HepG2 (cell line): ENCODE measurements around the gene TBX19. TPM values are rescaled to one million over a fixed set of nuclear protein-coding genes. Genes with fewer than 3 reads are reported as not detected.

Source experiments
- ATAC-seq: fragments of 200-7000 bp; cut with Tn5 transposase; 3 replicates; pipeline ENCODE4 v1.9.1; 2020; ENCODE audit warnings: mild to moderate bottlenecking, moderate library complexity
- BruUV-seq: library from RNA; stranded (reverse); fragments of 400-500 nt; replicated peaks from 2 replicates; lab custom pipeline; 2021; lab: Mats Ljungman, UMichigan
- CTCF ChIA-PET: fragments of 300-600 bp; formaldehyde crosslinking; extraction: SDS; loops from one replicate; lab custom pipeline; 2021; ENCODE audit warnings: low total read pairs, inconsistent platforms, low intra/inter-chr PET ratio; lab: Yijun Ruan, JAX
- POLR2A ChIA-PET: fragments of 350-600 bp; sonication (Branson Sonifier 250); formaldehyde crosslinking; loops from one replicate; lab custom pipeline; 2020; ENCODE audit warnings: antibody characterized with exemption, inconsistent platforms; lab: Yijun Ruan, JAX
- DNase-seq: peaks from one replicate; pipeline ENCODE4 v3.0.0-alpha.2; 2015; ENCODE audit warnings: low spot score
- FAIRE-seq: peaks from 3 replicates; lab custom pipeline; 2011; peaks lifted over from hg19 to GRCh38; lab: Jason Lieb, UNC
- H2AFZ ChIP-seq: one replicate; pipeline ENCODE4 v1.6.1; 2011; ENCODE audit warnings: low read length, inconsistent platforms
- H3K27ac ChIP-seq: fragments of 300-600 bp; 3 replicates; pipeline ENCODE4 v1.8.0; 2011; ENCODE audit warnings: mixed run types, mild to moderate bottlenecking, mixed read lengths, low read length, inconsistent platforms; ENCODE audit not compliant: insufficient read depth; ENCODE audit errors: extremely low read length
- H3K27me3 ChIP-seq, 2 experiments: fragments of 200-600 bp in 1 of 2; 2 replicates in 1 of 2; 3 replicates in 1 of 2; pipeline versions ENCODE4 v1.6.0 to v1.8.0; 2011; ENCODE audit warnings: low read length in 2 of 2, mild to moderate bottlenecking in 2 of 2, moderate library complexity in 2 of 2, inconsistent platforms in 1 of 2; ENCODE audit not compliant: insufficient read depth in 2 of 2, control insufficient read depth in 1 of 2
- H3K36me3 ChIP-seq, 2 experiments: fragments of 200-600 bp in 1 of 2; replicated peaks in 1 of 2; 2 replicates in 1 of 2; 3 replicates in 1 of 2; pipeline versions ENCODE4 v1.5.1 to v1.8.0; 2011; ENCODE audit warnings: low read length in 2 of 2, inconsistent platforms in 1 of 2; ENCODE audit not compliant: insufficient read depth in 2 of 2, control insufficient read depth in 1 of 2
- H3K4me1 ChIP-seq: 2 replicates; pipeline ENCODE4 v1.5.1; 2012; ENCODE audit warnings: low read length, inconsistent platforms; ENCODE audit not compliant: insufficient read depth
- H3K4me2 ChIP-seq: 2 replicates; pipeline ENCODE4 v1.6.0; 2011; ENCODE audit warnings: low read depth, low read length, inconsistent platforms
- H3K4me3 ChIP-seq, 3 experiments: fragments of 200-600 bp in 1 of 3; sonication (generic), shearing (Covaris generic) in 1 of 3; replicated peaks in 1 of 3; 2 replicates each; pipeline ENCODE4 v1.5.1; 2011 to 2016; ENCODE audit warnings: low read length in 3 of 3, inconsistent platforms in 2 of 3, low read depth in 2 of 3, mild to moderate bottlenecking in 2 of 3, control low read depth in 1 of 3, mixed read lengths in 1 of 3; ENCODE audit not compliant: insufficient read depth in 1 of 3
- H3K79me2 ChIP-seq: one replicate; pipeline ENCODE4 v1.6.1; 2011; ENCODE audit warnings: low read length, inconsistent platforms; ENCODE audit not compliant: insufficient read depth
- H3K9ac ChIP-seq: 2 replicates; pipeline ENCODE4 v1.6.0; 2011; ENCODE audit warnings: mild to moderate bottlenecking, low read depth, low read length, inconsistent platforms; ENCODE audit not compliant: insufficient read depth
- H3K9me3 ChIP-seq: 2 replicates; pipeline ENCODE4 v1.5.1; 2012; ENCODE audit warnings: mild to moderate bottlenecking, low read length
- H4K20me1 ChIP-seq: 2 replicates; pipeline ENCODE4 v1.6.0; 2011; ENCODE audit warnings: inconsistent platforms, mild to moderate bottlenecking, low read length, moderate library complexity; ENCODE audit not compliant: insufficient read depth
- AGO2 ChIP-seq: fragments of 200-400 bp; formaldehyde crosslinking; optimal IDR thresholded peaks from 2 replicates; pipeline ENCODE3; 2017; ENCODE audit warnings: mild to moderate bottlenecking, low read depth, low read length, moderate library complexity
- KDM2A ChIP-seq: sonication (generic); formaldehyde crosslinking; IDR thresholded peaks from 2 replicates; pipeline ENCODE4 v1.4.0; 2020; ENCODE audit warnings: low read depth, missing genetic modification reagents, borderline replicate concordance
- ZNF17 ChIP-seq: sonication (generic); formaldehyde crosslinking; IDR thresholded peaks from 2 replicates; pipeline ENCODE4 v1.5.0; 2020; ENCODE audit warnings: mild to moderate bottlenecking, missing genetic modification reagents
- ZNF780A ChIP-seq: sonication (generic); formaldehyde crosslinking; IDR thresholded peaks from 2 replicates; pipeline ENCODE4 v1.8.0; 2022; ENCODE audit warnings: mild to moderate bottlenecking, missing genetic modification reagents, moderate library complexity
- WGBS: methylation state at CpG from one replicate; pipeline ENCODE4 v1.1.6; 2017; ENCODE audit warnings: low lambda C conversion rate; 5-methylcytosine and 5-hydroxymethylcytosine counted together
- in situ Hi-C: cut with HindIII; loops from 2 replicates; pipeline ENCODE4 v1.10.0; 2017; ENCODE audit warnings: low pct_unique_long_range_greater_than_20kb; ENCODE audit not compliant: extremely low pct_ligation_motif_present
- intact Hi-C: fragments of 100-400 bp; cut with micrococcal nuclease; formaldehyde crosslinking; loops from one replicate; pipeline ENCODE4 v1.10.0; 2022; ENCODE audit not compliant: unreplicated experiment
- polyA plus RNA-seq, 8 experiments: library from polyadenylated mRNA; depleted of rRNA in 3 of 8; stranded (reverse) in 7 of 8; unstranded in 1 of 8; fragments of >200 nt; fragmentation: Illumina TruSeq in 4 of 8; extraction: Trizol in 4 of 8; gene quantifications; 2 replicates each; pipeline versions ENCODE4 v1.2.1 to v1.2.3, GENCODE V29; 2011 to 2016; ENCODE audit warnings: low read depth in 4 of 8, missing spikeins in 1 of 8, mixed read lengths in 1 of 8; ENCODE audit not compliant: insufficient read depth in 1 of 8
- total RNA-seq, 5 experiments: library from RNA; depleted of rRNA; stranded (reverse); fragments of >200 nt; fragmentation: Illumina TruSeq; extraction: Trizol; gene quantifications; 2 replicates each; pipeline ENCODE4 v1.2.3, GENCODE V29; 2016; ENCODE audit warnings: low read depth in 1 of 5
- TF ChIP-seq, protein P1 (sequence below), 2 experiments: IDR thresholded peaks; 2 replicates each; pipeline ENCODE4 v1.6.1; 2011 to 2012; ENCODE audit warnings: low read length in 2 of 2, borderline replicate concordance in 1 of 2, low read depth in 1 of 2, mild to moderate bottlenecking in 1 of 2, moderate library complexity in 1 of 2
- TF ChIP-seq, protein P2 (sequence below): sonication (generic); formaldehyde crosslinking; IDR thresholded peaks from 2 replicates; pipeline ENCODE4 v1.5.1; 2020; ENCODE audit warnings: mild to moderate bottlenecking, missing genetic modification reagents, moderate library complexity

The TBX19 gene
- total and polyA plus RNA-seq, 2 of the 13 experiments (the other 11 are each of a cell fraction or from before 2014, with no cell fraction given) = 0.31 to 1.4 TPM

DNA sequence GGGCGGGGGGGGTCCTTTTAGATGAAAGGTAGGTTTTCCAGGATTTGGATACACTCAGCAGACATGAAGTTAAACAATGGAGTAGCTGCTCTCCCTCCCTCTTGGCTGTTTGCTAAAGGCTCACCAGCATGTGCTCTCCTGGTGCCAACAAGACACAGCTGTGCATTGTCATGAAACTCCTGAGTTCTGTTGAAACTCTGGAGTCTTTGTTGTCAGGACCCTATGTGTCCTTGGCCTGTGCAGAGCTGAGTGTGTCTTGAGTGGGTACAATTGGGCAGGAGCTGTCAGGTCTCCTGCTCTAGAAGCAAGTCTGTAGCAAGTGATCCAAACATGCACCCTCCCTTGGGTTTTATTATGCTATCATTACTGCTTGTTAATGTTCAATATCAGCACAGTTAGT, 12.7 kb downstream of the TBX19 start:
- H2AFZ ChIP-seq = no peak overlapping the region
- BruUV-seq = no TSS peak

DNA sequence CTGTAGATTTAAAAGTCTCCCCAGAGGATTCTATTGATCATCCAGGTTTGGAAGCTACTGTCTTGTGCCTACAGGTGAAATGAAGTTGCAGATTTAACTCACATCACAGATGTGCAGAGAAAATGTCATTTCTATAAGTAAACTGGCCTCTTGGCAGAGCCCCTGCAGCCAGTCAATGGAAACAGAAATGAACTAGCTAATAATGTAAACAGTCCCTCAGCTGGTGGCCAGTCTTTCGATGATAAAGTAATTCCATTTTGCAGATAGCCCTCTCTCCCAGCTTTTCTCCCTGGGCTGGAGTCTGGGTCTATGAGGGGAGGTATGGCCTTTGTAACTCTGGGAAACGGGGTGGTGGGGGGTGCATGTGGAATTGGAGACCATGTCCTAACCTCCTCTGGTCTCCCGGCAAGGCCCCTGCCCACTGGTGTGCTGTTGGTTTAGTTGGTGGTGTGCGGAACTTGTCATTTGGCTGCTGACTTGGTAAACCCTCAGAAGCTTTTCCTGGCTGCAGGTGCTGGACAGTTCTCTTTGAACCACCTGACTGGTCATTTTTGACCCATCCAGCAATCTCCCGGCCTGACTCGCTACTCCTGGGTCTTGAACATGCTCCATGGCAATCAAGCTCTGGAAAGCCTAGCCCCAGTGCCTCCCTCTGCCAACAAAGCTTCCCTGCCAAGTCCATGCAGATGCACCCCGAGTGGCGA, 14.9 kb downstream of the TBX19 start:
- Histone ChIP-seq H2AFZ (no peak overlapping the region), H3K27me3 (no peaks in the 10 kb centered on the region), H3K4me3 (no peak overlapping the region), H3K9ac (no peak overlapping the region), H3K36me3 (no peaks in the 10 kb centered on the region), H3K4me2 (no peak overlapping the region), H3K79me2 (no peaks in the 10 kb centered on the region), H3K27ac (no peak overlapping the region), H3K9me3 (no peaks in the 10 kb centered on the region), H4K20me1 (no peaks in the 10 kb centered on the region), H3K4me1 (no peaks in the 10 kb centered on the region; the same call in 1 of the 2 replicates)
- BruUV-seq = no TSS peak
- 67% methylated on average over 6 of the region's 8 CpGs for WGBS
- FAIRE-seq (no peak), ATAC-seq (no peak), DNase-seq (no peak)
- CTCF ChIA-PET = no interaction called here
- POLR2A ChIA-PET = no interaction called here
- in situ Hi-C loops = no loop called here
- intact Hi-C loops = no loop called here
- TF ChIP-seq AGO2 = no peak
- TF ChIP-seq ZNF17 (CRISPR knock-in tag) = no peak
- TF ChIP-seq, protein P1, sequence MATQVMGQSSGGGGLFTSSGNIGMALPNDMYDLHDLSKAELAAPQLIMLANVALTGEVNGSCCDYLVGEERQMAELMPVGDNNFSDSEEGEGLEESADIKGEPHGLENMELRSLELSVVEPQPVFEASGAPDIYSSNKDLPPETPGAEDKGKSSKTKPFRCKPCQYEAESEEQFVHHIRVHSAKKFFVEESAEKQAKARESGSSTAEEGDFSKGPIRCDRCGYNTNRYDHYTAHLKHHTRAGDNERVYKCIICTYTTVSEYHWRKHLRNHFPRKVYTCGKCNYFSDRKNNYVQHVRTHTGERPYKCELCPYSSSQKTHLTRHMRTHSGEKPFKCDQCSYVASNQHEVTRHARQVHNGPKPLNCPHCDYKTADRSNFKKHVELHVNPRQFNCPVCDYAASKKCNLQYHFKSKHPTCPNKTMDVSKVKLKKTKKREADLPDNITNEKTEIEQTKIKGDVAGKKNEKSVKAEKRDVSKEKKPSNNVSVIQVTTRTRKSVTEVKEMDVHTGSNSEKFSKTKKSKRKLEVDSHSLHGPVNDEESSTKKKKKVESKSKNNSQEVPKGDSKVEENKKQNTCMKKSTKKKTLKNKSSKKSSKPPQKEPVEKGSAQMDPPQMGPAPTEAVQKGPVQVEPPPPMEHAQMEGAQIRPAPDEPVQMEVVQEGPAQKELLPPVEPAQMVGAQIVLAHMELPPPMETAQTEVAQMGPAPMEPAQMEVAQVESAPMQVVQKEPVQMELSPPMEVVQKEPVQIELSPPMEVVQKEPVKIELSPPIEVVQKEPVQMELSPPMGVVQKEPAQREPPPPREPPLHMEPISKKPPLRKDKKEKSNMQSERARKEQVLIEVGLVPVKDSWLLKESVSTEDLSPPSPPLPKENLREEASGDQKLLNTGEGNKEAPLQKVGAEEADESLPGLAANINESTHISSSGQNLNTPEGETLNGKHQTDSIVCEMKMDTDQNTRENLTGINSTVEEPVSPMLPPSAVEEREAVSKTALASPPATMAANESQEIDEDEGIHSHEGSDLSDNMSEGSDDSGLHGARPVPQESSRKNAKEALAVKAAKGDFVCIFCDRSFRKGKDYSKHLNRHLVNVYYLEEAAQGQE (IDR thresholded peaks at IDR 0.05; ENCODE audit: borderline replicate concordance in 1 of 2, low read depth in 1 of 2, low read length in 2 of 2) = peak in 1 of 2 experiments; percentile 55; a peak in 2 of 4 replicates
- TF ChIP-seq, protein P2, sequence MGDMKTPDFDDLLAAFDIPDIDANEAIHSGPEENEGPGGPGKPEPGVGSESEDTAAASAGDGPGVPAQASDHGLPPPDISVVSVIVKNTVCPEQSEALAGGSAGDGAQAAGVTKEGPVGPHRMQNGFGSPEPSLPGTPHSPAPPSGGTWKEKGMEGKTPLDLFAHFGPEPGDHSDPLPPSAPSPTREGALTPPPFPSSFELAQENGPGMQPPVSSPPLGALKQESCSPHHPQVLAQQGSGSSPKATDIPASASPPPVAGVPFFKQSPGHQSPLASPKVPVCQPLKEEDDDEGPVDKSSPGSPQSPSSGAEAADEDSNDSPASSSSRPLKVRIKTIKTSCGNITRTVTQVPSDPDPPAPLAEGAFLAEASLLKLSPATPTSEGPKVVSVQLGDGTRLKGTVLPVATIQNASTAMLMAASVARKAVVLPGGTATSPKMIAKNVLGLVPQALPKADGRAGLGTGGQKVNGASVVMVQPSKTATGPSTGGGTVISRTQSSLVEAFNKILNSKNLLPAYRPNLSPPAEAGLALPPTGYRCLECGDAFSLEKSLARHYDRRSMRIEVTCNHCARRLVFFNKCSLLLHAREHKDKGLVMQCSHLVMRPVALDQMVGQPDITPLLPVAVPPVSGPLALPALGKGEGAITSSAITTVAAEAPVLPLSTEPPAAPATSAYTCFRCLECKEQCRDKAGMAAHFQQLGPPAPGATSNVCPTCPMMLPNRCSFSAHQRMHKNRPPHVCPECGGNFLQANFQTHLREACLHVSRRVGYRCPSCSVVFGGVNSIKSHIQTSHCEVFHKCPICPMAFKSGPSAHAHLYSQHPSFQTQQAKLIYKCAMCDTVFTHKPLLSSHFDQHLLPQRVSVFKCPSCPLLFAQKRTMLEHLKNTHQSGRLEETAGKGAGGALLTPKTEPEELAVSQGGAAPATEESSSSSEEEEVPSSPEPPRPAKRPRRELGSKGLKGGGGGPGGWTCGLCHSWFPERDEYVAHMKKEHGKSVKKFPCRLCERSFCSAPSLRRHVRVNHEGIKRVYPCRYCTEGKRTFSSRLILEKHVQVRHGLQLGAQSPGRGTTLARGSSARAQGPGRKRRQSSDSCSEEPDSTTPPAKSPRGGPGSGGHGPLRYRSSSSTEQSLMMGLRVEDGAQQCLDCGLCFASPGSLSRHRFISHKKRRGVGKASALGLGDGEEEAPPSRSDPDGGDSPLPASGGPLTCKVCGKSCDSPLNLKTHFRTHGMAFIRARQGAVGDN (CRISPR knock-in tag) = no peak

More for the DNA sequence above, 12.7 kb downstream of the TBX19 start:
- WGBS = 100% methylated on average over 1 of the region's 1 CpG
- TF ChIP-seq KDM2A (no peak), ZNF780A (CRISPR knock-in tag) (no peak)
- ChIA-PET POLR2A (no interaction called here), CTCF (no interaction called here)
- DNase-seq (no peak), ATAC-seq (no peak), FAIRE-seq (no peak)
- H3K4me1 ChIP-seq = no peaks in the 10 kb centered on the region; the same call in 1 of the 2 replicates
- H3K36me3 ChIP-seq = no peaks in the 10 kb centered on the region
- no peak overlapping the region for H3K27ac ChIP-seq
- intact Hi-C loops (no loop called here), in situ Hi-C loops (no loop called here)
- no peak overlapping the region for H3K4me3 ChIP-seq
- no peaks in the 10 kb centered on the region for H3K79me2 ChIP-seq
- H3K27me3 ChIP-seq = no peaks in the 10 kb centered on the region
- no peaks in the 10 kb centered on the region for H3K9me3 ChIP-seq
- no peak overlapping the region for H3K9ac ChIP-seq
- no peaks in the 10 kb centered on the region for H4K20me1 ChIP-seq
- H3K4me2 ChIP-seq = no peak overlapping the region
